Spleen (tissue), 7 donors: ENCODE measurements around the gene NAGS.

Experiments used
- POLR2A ChIP-seq, 3 donors: fragments of 450-650 bp; IDR thresholded peaks; one replicate each; pipeline ENCODE4 v1.5.1; 2017; ENCODE audit warnings: antibody characterized with exemption in 3 of 3, mild to moderate bottlenecking in 1 of 3
- TF ChIP-seq, protein P1 (sequence below), 11 experiments: fragments of 200-600 bp in 7 of 11; fragments of 450-650 bp in 4 of 11; sonication (generic) in 4 of 11; IDR thresholded peaks in 8 of 11; conservative IDR thresholded peaks in 3 of 11; 1 replicate in 7 of 11; 2 replicates in 4 of 11; pipeline versions ENCODE4 v1.4.0 to v1.8.0; 2016 to 2021; ENCODE audit warnings: antibody characterized with exemption in 11 of 11, inconsistent platforms in 4 of 11, mild to moderate bottlenecking in 1 of 11
- donor health status: DM: no; HTN: no; CAD: no; lungs with moderate emphysema.
- donor health status: DM: no; HTN: no; CAD: no.
- donor health status: DM: no; HTN: no; CAD: no.

DNA sequence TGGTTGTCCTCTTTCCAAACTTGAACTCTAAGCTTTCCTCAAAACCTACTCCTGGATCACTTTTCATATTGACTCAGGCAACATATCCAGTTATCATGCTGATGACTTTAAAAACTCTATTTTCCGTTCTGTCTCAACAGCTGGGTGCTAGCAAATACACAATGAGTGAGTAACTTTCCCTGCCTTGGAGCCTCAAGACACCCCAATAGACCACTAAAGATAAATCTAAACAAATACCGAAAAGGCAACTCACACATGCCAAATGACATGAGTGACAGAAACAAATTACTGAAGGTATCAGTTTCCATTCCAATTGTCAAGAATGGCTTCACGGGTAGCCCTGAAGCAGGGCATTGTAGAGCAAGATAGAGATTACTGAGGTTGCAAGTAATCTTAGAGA is 26.1 kb downstream of the NAGS start:
- TF ChIP-seq, protein P1, sequence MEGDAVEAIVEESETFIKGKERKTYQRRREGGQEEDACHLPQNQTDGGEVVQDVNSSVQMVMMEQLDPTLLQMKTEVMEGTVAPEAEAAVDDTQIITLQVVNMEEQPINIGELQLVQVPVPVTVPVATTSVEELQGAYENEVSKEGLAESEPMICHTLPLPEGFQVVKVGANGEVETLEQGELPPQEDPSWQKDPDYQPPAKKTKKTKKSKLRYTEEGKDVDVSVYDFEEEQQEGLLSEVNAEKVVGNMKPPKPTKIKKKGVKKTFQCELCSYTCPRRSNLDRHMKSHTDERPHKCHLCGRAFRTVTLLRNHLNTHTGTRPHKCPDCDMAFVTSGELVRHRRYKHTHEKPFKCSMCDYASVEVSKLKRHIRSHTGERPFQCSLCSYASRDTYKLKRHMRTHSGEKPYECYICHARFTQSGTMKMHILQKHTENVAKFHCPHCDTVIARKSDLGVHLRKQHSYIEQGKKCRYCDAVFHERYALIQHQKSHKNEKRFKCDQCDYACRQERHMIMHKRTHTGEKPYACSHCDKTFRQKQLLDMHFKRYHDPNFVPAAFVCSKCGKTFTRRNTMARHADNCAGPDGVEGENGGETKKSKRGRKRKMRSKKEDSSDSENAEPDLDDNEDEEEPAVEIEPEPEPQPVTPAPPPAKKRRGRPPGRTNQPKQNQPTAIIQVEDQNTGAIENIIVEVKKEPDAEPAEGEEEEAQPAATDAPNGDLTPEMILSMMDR (IDR thresholded peaks at IDR 0.05 in 8 of 11, conservative IDR thresholded peaks at IDR 0.05 in 3 of 11) = no peak
- TF ChIP-seq POLR2A (IDR thresholded peaks at IDR 0.05) = no peak
